GM13977 (cell line): ENCODE results near the gene TFDP1.

Experiments used
- DNase-seq: peaks from one replicate; pipeline ENCODE4 v3.0.0; 2012; ENCODE audit warnings: low spot score
- in situ Hi-C: fragments of 300-500 bp; cut with MboI; formaldehyde crosslinking; loops from one replicate; pipeline ENCODE4 v1.12.0; 2022; ENCODE audit warnings: low sequenced_read_pairs, low pct_unique_long_range_greater_than_20kb, mixed read lengths, inconsistent platforms; ENCODE audit not compliant: unreplicated experiment
- TF ChIP-seq, protein P1 (sequence below): IDR thresholded peaks from 2 replicates; pipeline ENCODE4 v1.5.1; 2012; ENCODE audit warnings: mild to moderate bottlenecking, control low read depth; ENCODE audit not compliant: insufficient read depth; ENCODE audit errors: extremely low read depth, missing control alignments

Gene TFDP1

DNA sequence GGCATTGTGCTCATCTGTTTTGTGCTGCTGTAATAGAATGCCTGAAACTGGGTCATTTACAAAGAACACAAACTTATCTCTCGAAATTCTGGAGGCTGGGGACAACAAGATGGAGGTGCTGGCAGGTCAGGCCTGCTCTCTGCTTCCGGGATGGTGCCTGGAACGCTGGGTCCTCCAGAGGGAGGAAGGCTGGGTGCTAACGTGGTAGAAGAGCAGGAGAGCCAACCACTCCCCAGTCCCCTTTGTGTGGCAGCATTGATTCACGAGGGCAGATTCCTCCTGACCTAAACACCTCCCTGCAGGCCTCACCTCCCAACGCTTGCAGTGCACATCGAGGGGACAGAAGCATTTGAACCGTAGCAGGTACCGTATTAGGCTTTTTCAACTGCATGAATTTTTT, 34.1 kb upstream of the TFDP1 start:
- no peak for DNase-seq
- in situ Hi-C loops = no loop called here
- TF ChIP-seq, protein P1, sequence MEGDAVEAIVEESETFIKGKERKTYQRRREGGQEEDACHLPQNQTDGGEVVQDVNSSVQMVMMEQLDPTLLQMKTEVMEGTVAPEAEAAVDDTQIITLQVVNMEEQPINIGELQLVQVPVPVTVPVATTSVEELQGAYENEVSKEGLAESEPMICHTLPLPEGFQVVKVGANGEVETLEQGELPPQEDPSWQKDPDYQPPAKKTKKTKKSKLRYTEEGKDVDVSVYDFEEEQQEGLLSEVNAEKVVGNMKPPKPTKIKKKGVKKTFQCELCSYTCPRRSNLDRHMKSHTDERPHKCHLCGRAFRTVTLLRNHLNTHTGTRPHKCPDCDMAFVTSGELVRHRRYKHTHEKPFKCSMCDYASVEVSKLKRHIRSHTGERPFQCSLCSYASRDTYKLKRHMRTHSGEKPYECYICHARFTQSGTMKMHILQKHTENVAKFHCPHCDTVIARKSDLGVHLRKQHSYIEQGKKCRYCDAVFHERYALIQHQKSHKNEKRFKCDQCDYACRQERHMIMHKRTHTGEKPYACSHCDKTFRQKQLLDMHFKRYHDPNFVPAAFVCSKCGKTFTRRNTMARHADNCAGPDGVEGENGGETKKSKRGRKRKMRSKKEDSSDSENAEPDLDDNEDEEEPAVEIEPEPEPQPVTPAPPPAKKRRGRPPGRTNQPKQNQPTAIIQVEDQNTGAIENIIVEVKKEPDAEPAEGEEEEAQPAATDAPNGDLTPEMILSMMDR = no peak

DNA sequence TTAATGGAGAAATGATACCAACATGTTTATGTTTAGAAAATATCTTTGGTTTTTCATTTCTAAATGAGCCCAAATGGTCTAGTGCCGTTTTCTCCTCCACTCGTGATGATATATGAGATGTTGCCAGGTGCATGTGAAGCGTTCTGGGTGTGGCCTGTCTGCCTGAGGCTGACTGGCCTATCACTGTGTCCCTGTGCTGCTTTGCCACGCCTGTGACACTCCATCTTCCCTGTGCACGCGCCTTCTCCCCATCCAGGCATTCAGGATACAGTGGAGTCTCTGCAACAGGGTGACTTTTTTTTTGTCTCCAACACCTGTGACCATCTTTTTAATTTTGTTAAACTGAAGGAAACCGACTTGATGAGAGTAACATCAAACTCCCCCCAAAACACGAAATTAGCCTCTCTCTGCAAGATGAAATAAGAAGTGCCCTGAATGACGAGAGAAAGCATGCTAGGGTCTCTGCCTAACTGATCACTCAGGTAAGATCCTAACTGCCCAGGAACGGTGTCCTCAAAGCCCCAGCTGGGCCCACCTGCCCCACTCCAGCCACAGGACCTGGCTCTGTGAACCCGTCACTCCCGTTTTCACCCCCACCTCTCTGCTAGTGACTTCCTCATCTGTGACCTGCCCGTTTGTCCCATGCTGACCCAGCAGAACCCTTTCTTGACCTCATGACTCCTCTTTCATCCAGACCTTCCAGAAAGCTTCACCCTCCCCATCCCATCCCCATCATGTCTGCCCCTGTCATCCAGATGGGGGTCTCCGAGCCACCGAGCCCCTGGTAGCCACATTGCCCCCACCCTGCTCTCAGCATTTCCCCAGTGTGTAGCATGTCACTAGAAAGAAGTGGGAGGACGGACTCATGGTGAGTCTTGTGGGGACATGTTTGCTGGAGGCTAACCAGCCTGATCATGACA, 33.2 kb upstream of the TFDP1 start:
- in situ Hi-C loops = no loop called here
- no peak for DNase-seq
- TF ChIP-seq, protein P1 = no peak

DNA sequence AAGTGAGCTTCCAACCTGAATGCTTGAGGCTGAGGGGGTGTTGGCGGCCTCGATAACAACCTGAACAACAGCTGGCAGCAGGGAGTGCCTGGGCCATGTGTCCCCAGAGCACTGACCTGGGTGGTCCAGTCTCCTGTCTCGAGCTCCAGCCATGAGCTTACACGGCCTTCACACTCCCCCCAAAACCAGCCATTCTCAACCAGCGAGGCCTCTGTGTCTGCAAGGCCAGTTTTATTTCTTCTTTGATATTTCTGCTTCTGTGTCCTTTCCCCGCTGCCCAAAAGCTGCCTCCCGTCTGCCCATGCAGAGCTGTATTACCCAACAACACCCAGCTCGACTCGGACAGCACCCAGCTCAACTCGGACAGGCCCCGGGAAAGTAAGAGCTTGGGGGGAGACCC, 32.5 kb upstream of the TFDP1 start:
- TF ChIP-seq, protein P1 = no peak
- no peak for DNase-seq
- in situ Hi-C loops = no loop called here

DNA sequence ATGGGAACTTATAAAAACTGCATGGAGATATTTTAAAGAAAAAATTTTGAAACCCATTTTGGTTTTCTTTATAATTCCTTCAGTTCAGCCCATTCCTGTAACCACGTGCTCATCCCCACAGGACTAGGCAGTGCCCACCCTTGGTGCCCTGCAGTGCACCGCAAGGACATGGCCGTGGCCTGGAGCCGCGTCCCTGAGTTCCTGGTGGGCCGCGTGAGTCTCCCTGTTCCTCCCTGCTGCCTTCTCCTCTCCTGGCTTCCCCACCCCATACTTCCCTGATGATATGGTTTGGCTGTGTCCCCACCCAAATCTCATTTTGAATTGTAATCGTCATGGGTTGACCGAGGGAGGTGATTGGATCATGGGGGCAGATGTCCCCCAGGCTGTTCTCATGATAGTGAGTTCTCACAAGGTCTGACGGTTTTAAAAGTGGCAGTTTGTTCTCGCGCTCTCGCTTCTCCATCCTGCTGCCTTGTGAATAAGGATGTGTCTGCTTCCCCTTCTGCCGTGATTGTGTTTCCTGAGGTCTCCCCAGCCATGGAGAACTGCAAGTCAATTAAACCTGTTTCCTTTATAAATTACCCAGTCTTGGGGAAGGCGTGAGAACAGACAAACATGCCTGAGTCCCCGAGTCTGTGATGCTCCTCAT, 31.6 kb upstream of the TFDP1 start:
- in situ Hi-C loops = no loop called here
- no peak for DNase-seq
- TF ChIP-seq, protein P1 = no peak

DNA sequence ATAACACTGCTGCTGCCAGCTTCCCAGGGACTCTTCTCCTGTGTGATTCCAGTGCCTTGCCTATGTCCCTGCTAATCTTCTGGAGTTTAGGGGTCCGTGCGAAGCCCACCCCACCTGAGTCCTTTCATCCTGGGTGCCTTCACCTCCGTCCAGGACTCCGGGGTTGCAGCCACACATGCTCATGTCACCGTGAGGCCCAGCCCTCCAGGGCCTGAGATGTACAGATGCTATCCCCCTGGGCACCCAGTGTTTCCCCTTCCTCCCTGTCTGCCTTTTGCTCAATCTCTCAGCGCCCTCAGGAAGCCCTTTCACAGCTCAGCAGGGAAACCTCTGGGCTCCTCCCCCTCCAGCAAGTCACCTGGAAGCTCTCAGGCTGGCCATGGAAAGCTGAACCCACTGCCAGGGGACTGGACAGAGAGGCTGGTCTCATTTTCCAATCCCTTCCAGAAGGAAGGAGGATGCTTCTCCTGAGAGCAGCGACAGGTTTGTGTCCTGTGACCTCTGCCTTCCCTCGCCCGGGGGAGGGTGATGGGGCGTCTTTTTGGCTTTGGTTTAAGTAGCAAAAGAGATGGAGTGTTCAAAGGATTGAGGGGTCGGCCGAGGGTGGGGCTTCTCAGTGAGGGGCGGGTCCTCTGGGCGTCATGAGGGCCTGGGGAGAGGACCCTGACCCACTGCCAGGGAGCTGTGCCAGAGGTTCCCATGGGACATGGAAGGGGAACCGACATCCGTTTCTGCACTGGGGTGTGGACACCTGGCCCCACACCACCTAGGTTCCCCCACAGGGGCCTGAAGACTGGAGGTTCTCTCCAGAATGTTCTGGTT, 30.8 kb upstream of the TFDP1 start:
- TF ChIP-seq, protein P1 = no peak
- in situ Hi-C loops = no loop called here
- no peak for DNase-seq

DNA sequence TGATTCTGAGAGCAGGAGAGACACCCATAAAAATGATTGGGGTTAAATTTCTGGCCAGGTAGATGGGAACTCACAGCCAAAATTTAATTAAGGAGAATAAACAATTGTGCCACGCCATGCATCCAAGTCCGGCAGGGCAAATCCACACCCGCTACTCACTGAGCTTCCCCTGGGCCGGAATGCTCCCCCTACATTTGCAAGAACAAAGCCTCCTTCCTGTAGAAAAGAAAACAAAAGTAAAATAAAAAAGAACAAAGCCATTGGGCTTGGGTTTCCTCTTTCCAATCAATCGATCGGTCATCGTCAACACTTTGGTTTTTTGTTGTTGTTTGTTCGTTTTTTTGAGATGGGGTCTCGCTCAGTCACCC, 30.2 kb upstream of the TFDP1 start:
- in situ Hi-C loops = no loop called here
- TF ChIP-seq, protein P1 = no peak
- no peak for DNase-seq
